Activated T-cell treated with anti-CD3 and anti-CD28 coated beads, Interleukin-2, amount 50 U/mL, for 24 hours (primary cell): Measurements from ENCODE around the gene HCK.

Source experiments
- DNase-seq: peaks from one replicate; pipeline ENCODE4 v3.0.0-alpha.2; 2020
- H3K27ac Mint-ChIP-seq: 2 replicates; pipeline ENCODE4 v1.8.0; 2020; ENCODE audit warnings: mild to moderate bottlenecking, mixed read lengths
- H3K27me3 Mint-ChIP-seq: 2 replicates; pipeline ENCODE4 v1.8.0; 2020; ENCODE audit warnings: mixed read lengths
- H3K36me3 Mint-ChIP-seq: 2 replicates; pipeline ENCODE4 v1.8.0; 2020; ENCODE audit warnings: low read depth, mixed read lengths
- H3K4me1 Mint-ChIP-seq: 2 replicates; pipeline ENCODE4 v1.8.0; 2020; ENCODE audit warnings: low read depth, mixed read lengths
- H3K4me3 Mint-ChIP-seq: 2 replicates; pipeline ENCODE4 v1.8.0; 2020; ENCODE audit warnings: mild to moderate bottlenecking, moderate library complexity, mixed read lengths
- H3K9me3 Mint-ChIP-seq: 2 replicates; pipeline ENCODE4 v1.8.0; 2020; ENCODE audit warnings: mixed read lengths

Gene HCK

GRCh38 chr20:32064667-32065066 is 12.6 kb downstream of the HCK start:
- Mint-ChIP-seq H3K27me3 (peaks cover 22% of the 10 kb centered on the region), H3K4me1 (no peaks in the 10 kb centered on the region), H3K4me3 (no peak overlapping the region), H3K27ac (no peak overlapping the region), H3K9me3 (no peaks in the 10 kb centered on the region), H3K36me3 (no peaks in the 10 kb centered on the region)
- no peak for DNase-seq

GRCh38 chr20:32067234-32067821 is 15.3 kb downstream of the HCK start:
- Mint-ChIP-seq H3K36me3 (no peaks in the 10 kb centered on the region), H3K4me1 (no peaks in the 10 kb centered on the region), H3K27ac (no peak overlapping the region), H3K4me3 (no peak overlapping the region), H3K27me3 (peaks cover 7% of the 10 kb centered on the region), H3K9me3 (no peaks in the 10 kb centered on the region)
- DNase-seq, result no peak

- Mint-ChIP-seq H3K4me1 (no peaks in the 10 kb centered on the region), H3K9me3 (no peaks in the 10 kb centered on the region), H3K27me3 (peaks cover 4% of the 10 kb centered on the region), H3K27ac (no peak overlapping the region), H3K36me3 (no peaks in the 10 kb centered on the region), H3K4me3 (no peak overlapping the region)
- DNase-seq, result no peak
These were observed 16.1 kb downstream of the HCK start for GRCh38 chr20:32068174-32068573.

GRCh38 chr20:32069711-32070110 is 17.7 kb downstream of the HCK start:
- H3K27me3 Mint-ChIP-seq, result no peaks in the 10 kb centered on the region
- no peak for DNase-seq
- H3K4me1 Mint-ChIP-seq, result no peaks in the 10 kb centered on the region
- H3K27ac Mint-ChIP-seq, result no peak overlapping the region
- no peak overlapping the region for H3K4me3 Mint-ChIP-seq
- H3K9me3 Mint-ChIP-seq, result no peaks in the 10 kb centered on the region
- no peaks in the 10 kb centered on the region for H3K36me3 Mint-ChIP-seq

- no peak overlapping the region for H3K27ac Mint-ChIP-seq
- no peaks in the 10 kb centered on the region for H3K9me3 Mint-ChIP-seq
- H3K4me1 Mint-ChIP-seq, result no peaks in the 10 kb centered on the region
- no peak for DNase-seq
- H3K36me3 Mint-ChIP-seq, result no peaks in the 10 kb centered on the region
- no peaks in the 10 kb centered on the region for H3K27me3 Mint-ChIP-seq
- no peak overlapping the region for H3K4me3 Mint-ChIP-seq
These were observed 18.2 kb downstream of the HCK start for GRCh38 chr20:32070282-32070681.

GRCh38 chr20:32070690-32071213 is 18.7 kb downstream of the HCK start:
- DNase-seq, result no peak
- no peaks in the 10 kb centered on the region for H3K27me3 Mint-ChIP-seq
- no peak overlapping the region for H3K27ac Mint-ChIP-seq
- H3K4me3 Mint-ChIP-seq, result no peak overlapping the region
- H3K36me3 Mint-ChIP-seq, result no peaks in the 10 kb centered on the region
- no peaks in the 10 kb centered on the region for H3K4me1 Mint-ChIP-seq
- no peaks in the 10 kb centered on the region for H3K9me3 Mint-ChIP-seq

- Mint-ChIP-seq H3K36me3 (no peaks in the 10 kb centered on the region), H3K27ac (no peak overlapping the region), H3K9me3 (no peaks in the 10 kb centered on the region), H3K4me3 (no peak overlapping the region), H3K4me1 (no peaks in the 10 kb centered on the region), H3K27me3 (peaks cover 4% of the 10 kb centered on the region)
- DNase-seq, result no peak
These were observed 19.5 kb downstream of the HCK start for GRCh38 chr20:32071395-32072167.

GRCh38 chr20:32072168-32072750 is 20.2 kb downstream of the HCK start:
- H3K36me3 Mint-ChIP-seq, result no peaks in the 10 kb centered on the region

GRCh38 chr20:32075534-32075933 is 23.5 kb downstream of the HCK start:
- no peak overlapping the region for H3K4me3 Mint-ChIP-seq
- H3K27ac Mint-ChIP-seq, result no peak overlapping the region
- H3K9me3 Mint-ChIP-seq, result no peaks in the 10 kb centered on the region
- H3K27me3 Mint-ChIP-seq, result peaks cover 16% of the 10 kb centered on the region
- H3K36me3 Mint-ChIP-seq, result no peaks in the 10 kb centered on the region
- H3K4me1 Mint-ChIP-seq, result no peaks in the 10 kb centered on the region
- no peak for DNase-seq

More at GRCh38 chr20:32072168-32072750, 20.2 kb downstream of the HCK start:
- no peak overlapping the region for H3K27ac Mint-ChIP-seq
- no peak for DNase-seq
- H3K4me3 Mint-ChIP-seq, result no peak overlapping the region
- H3K27me3 Mint-ChIP-seq, result peaks cover 7% of the 10 kb centered on the region
- no peaks in the 10 kb centered on the region for H3K9me3 Mint-ChIP-seq
- H3K4me1 Mint-ChIP-seq, result no peaks in the 10 kb centered on the region

- Mint-ChIP-seq H3K27ac (no peak overlapping the region), H3K9me3 (no peaks in the 10 kb centered on the region), H3K36me3 (no peaks in the 10 kb centered on the region), H3K27me3 (peaks cover 26% of the 10 kb centered on the region), H3K4me1 (no peaks in the 10 kb centered on the region), H3K4me3 (no peak overlapping the region)
- DNase-seq, result no peak
These were observed 25.1 kb downstream of the HCK start for GRCh38 chr20:32077190-32077589.

GRCh38 chr20:32078322-32078721 is 26.3 kb downstream of the HCK start:
- no peak overlapping the region for H3K4me3 Mint-ChIP-seq
- H3K27me3 Mint-ChIP-seq, result peaks cover 35% of the 10 kb centered on the region
- H3K27ac Mint-ChIP-seq, result no peak overlapping the region
- H3K4me1 Mint-ChIP-seq, result no peaks in the 10 kb centered on the region
- no peaks in the 10 kb centered on the region for H3K36me3 Mint-ChIP-seq
- no peak for DNase-seq
- H3K9me3 Mint-ChIP-seq, result no peaks in the 10 kb centered on the region

- Mint-ChIP-seq H3K27me3 (peaks cover 39% of the 10 kb centered on the region), H3K4me1 (no peaks in the 10 kb centered on the region), H3K4me3 (no peak overlapping the region), H3K27ac (no peak overlapping the region), H3K36me3 (no peaks in the 10 kb centered on the region), H3K9me3 (no peaks in the 10 kb centered on the region)
- no peak for DNase-seq
These were observed 26.7 kb downstream of the HCK start for GRCh38 chr20:32078791-32079190.

- peaks cover 45% of the 10 kb centered on the region for H3K27me3 Mint-ChIP-seq
- DNase-seq, result no peak
- H3K4me3 Mint-ChIP-seq, result no peak overlapping the region
- no peaks in the 10 kb centered on the region for H3K9me3 Mint-ChIP-seq
- no peak overlapping the region for H3K27ac Mint-ChIP-seq
- H3K4me1 Mint-ChIP-seq, result no peaks in the 10 kb centered on the region
- H3K36me3 Mint-ChIP-seq, result no peaks in the 10 kb centered on the region
These were observed 27.6 kb downstream of the HCK start for GRCh38 chr20:32079655-32080109.

GRCh38 chr20:32080783-32081182 is 28.7 kb downstream of the HCK start:
- no peak overlapping the region for H3K27ac Mint-ChIP-seq
- no peaks in the 10 kb centered on the region for H3K4me1 Mint-ChIP-seq
- peaks cover 52% of the 10 kb centered on the region for H3K27me3 Mint-ChIP-seq
- no peaks in the 10 kb centered on the region for H3K9me3 Mint-ChIP-seq
- no peak overlapping the region for H3K4me3 Mint-ChIP-seq
- no peaks in the 10 kb centered on the region for H3K36me3 Mint-ChIP-seq
- no peak for DNase-seq

- DNase-seq, result no peak
- Mint-ChIP-seq H3K9me3 (no peaks in the 10 kb centered on the region), H3K36me3 (no peaks in the 10 kb centered on the region), H3K27me3 (peaks cover 39% of the 10 kb centered on the region), H3K4me3 (no peak overlapping the region), H3K27ac (no peak overlapping the region), H3K4me1 (no peaks in the 10 kb centered on the region)
These were observed 31.4 kb downstream of the HCK start for GRCh38 chr20:32083469-32083868.
